ENCODE results near the gene MYCBPAP.

Gene MYCBPAP

GRCh38 chr17:50539762-50540559, 31.7 kb downstream of the MYCBPAP start:
- no peak for DNase-seq

- no peak for DNase-seq
These were observed 32.5 kb downstream of the MYCBPAP start for GRCh38 chr17:50540560-50541401.

- no peak for DNase-seq
These were observed 33.1 kb downstream of the MYCBPAP start for GRCh38 chr17:50541402-50541715.

- peak; percentile 80 for DNase-seq
These were observed 33.8 kb downstream of the MYCBPAP start for GRCh38 chr17:50541716-50542688.

GRCh38 chr17:50542795-50543774, 34.8 kb downstream of the MYCBPAP start:
- DNase-seq, result peak; percentile 81

- DNase-seq, result no peak
These were observed 36.3 kb downstream of the MYCBPAP start for GRCh38 chr17:50544516-50544915.

GRCh38 chr17:50545311-50545710, 37.1 kb downstream of the MYCBPAP start:
- no peak for DNase-seq

GRCh38 chr17:50546701-50547034, 38.4 kb downstream of the MYCBPAP start:
- no peak for DNase-seq

GRCh38 chr17:50547035-50547735, 38.9 kb downstream of the MYCBPAP start, which contains the start of gene SPATA20:
Gene SPATA20, plus strand, starts transcription at chr17:50547174. Its CDS starts 35 bp downstream, at chr17:50547209.
- DNase-seq, result peak; percentile 90

- DNase-seq, result no peak
These were observed 39.5 kb downstream of the MYCBPAP start for GRCh38 chr17:50547736-50548083.

- no peak for DNase-seq
These were observed 40.6 kb downstream of the MYCBPAP start for GRCh38 chr17:50548831-50549230.

GRCh38 chr17:50549256-50549941, 41.2 kb downstream of the MYCBPAP start:
- DNase-seq, result no peak

- no peak for DNase-seq
These were observed 41.7 kb downstream of the MYCBPAP start for GRCh38 chr17:50549969-50550368.

GRCh38 chr17:50550661-50551432, 42.6 kb downstream of the MYCBPAP start:
- DNase-seq, result peak; percentile 80

GRCh38 chr17:50551433-50551815, 43.2 kb downstream of the MYCBPAP start:
- DNase-seq, result no peak

GRCh38 chr17:50551884-50552283, 43.6 kb downstream of the MYCBPAP start:
- DNase-seq, result no peak

GRCh38 chr17:50554201-50554600, 46.0 kb downstream of the MYCBPAP start:
- DNase-seq, result no peak

GRCh38 chr17:50556803-50557202, 48.6 kb downstream of the MYCBPAP start:
- no peak for DNase-seq

- DNase-seq, result no peak
These were observed 49.4 kb downstream of the MYCBPAP start for GRCh38 chr17:50557630-50558029.

GRCh38 chr17:50558091-50558490, 49.9 kb downstream of the MYCBPAP start:
- no peak for DNase-seq

Measured in NCI-H146 (cell line).